GM12878 (cell line): Measurements from ENCODE around the gene DAB2IP. TPM values are rescaled to one million over a fixed set of nuclear protein-coding genes. Genes with fewer than 3 reads are reported as not detected.

Experiments used
- ATAC-seq: fragments of 200-7000 bp; cut with Tn5 transposase; 3 replicates; pipeline ENCODE4 v1.9.1; 2020; ENCODE audit warnings: mild to moderate bottlenecking, moderate library complexity
- BruUV-seq: library from RNA; stranded (reverse); fragments of 400-500 nt; replicated peaks from 2 replicates; lab custom pipeline; 2021; lab: Mats Ljungman, UMichigan
- CTCF ChIA-PET: fragments of 300-600 bp; sonication (Branson Sonifier 250); formaldehyde crosslinking; extraction: SDS; loops from one replicate; lab custom pipeline; 2021; ENCODE audit warnings: inconsistent platforms; lab: Yijun Ruan, JAX
- POLR2A ChIA-PET: fragments of 350-600 bp; formaldehyde crosslinking; extraction: SDS; loops from one replicate; lab custom pipeline; 2021; ENCODE audit warnings: inconsistent platforms; lab: Charles Lee
- RAD21 ChIA-PET: fragments of 300-600 bp; sonication (Branson Sonifier 250); formaldehyde crosslinking; loops from one replicate; lab custom pipeline; 2023; ENCODE audit warnings: antibody characterized with exemption; ENCODE audit not compliant: unreplicated experiment; lab: Charles Lee
- SMC1A ChIA-PET: fragments of 300-600 bp; sonication (Branson Sonifier 250); formaldehyde crosslinking; loops from one replicate; lab custom pipeline; 2023; ENCODE audit not compliant: unreplicated experiment, uncharacterized antibody; lab: Charles Lee
- DNase-seq: peaks from one replicate; pipeline ENCODE4 v3.0.0-alpha.2; 2011; ENCODE audit warnings: low read depth, low spot score
- FAIRE-seq: peaks from 3 replicates; lab custom pipeline; 2011; peaks lifted over from hg19 to GRCh38; lab: Jason Lieb, UNC
- H2AFZ ChIP-seq: 2 replicates; pipeline ENCODE4 v1.6.0; 2011; ENCODE audit warnings: low read depth, low read length, control low read depth; ENCODE audit not compliant: control insufficient read depth
- H3K27ac ChIP-seq: 2 replicates; pipeline ENCODE4 v1.5.1; 2011; ENCODE audit warnings: control low read depth; ENCODE audit not compliant: control insufficient read depth, insufficient read depth
- H3K27me3 ChIP-seq, 2 experiments: replicated peaks in 1 of 2; 2 replicates each; pipeline versions ENCODE4 v1.6.0 to v1.6.1; 2011; ENCODE audit warnings: low read length in 1 of 2; ENCODE audit not compliant: control insufficient read depth in 2 of 2, insufficient read depth in 2 of 2
- H3K36me3 ChIP-seq, 2 experiments: 2 replicates each; pipeline ENCODE4 v1.5.1; 2011; ENCODE audit warnings: low read length in 1 of 2; ENCODE audit not compliant: control insufficient read depth in 2 of 2, insufficient read depth in 2 of 2
- H3K4me1 ChIP-seq: 2 replicates; pipeline ENCODE4 v1.6.1; 2011; ENCODE audit warnings: mild to moderate bottlenecking, low read length, moderate library complexity, mixed read lengths; ENCODE audit not compliant: control insufficient read depth, insufficient read depth
- H3K4me2 ChIP-seq: 2 replicates; pipeline ENCODE4 v1.6.0; 2011; ENCODE audit warnings: control low read depth; ENCODE audit not compliant: control insufficient read depth, insufficient read depth
- H3K4me3 ChIP-seq: fragments of 200-600 bp; sonication (generic); 2 replicates; pipeline ENCODE4 v1.5.1; 2016
- H3K79me2 ChIP-seq: 2 replicates; pipeline ENCODE4 v1.6.0; 2011; ENCODE audit warnings: low read length; ENCODE audit not compliant: control insufficient read depth, insufficient read depth
- H3K9ac ChIP-seq: 2 replicates; pipeline ENCODE4 v1.8.0; 2011; ENCODE audit warnings: low read length, control low read depth, mixed read lengths; ENCODE audit not compliant: control insufficient read depth, insufficient read depth
- H3K9me3 ChIP-seq: replicated peaks from 3 replicates; pipeline ENCODE4 v1.5.1; 2011; ENCODE audit warnings: mild to moderate bottlenecking, low read length; ENCODE audit not compliant: control insufficient read depth, insufficient read depth
- H4K20me1 ChIP-seq: 2 replicates; pipeline ENCODE4 v1.6.0; 2011; ENCODE audit not compliant: control insufficient read depth, insufficient read depth
- CHD1 ChIP-seq: IDR thresholded peaks from 2 replicates; pipeline ENCODE4 v1.6.1; 2012; ENCODE audit warnings: low read depth, low read length, improper control_type of control experiment
- DPF2 ChIP-seq: fragments of 450-650 bp; IDR thresholded peaks from 2 replicates; pipeline ENCODE4 v1.6.1; 2017; ENCODE audit warnings: mild to moderate bottlenecking
- ESRRA ChIP-seq: IDR thresholded peaks from 2 replicates; pipeline ENCODE4 v1.6.1; 2012; ENCODE audit warnings: mild to moderate bottlenecking, low read length, improper control_type of control experiment
- EZH2 ChIP-seq: IDR thresholded peaks from 2 replicates; pipeline ENCODE4 v1.6.1; 2012; ENCODE audit warnings: low read depth, mild to moderate bottlenecking, control low read depth, inconsistent platforms, low read length, borderline replicate concordance; ENCODE audit not compliant: control insufficient read depth
- MXI1 ChIP-seq: fragments of 150-350 bp; IDR thresholded peaks from 2 replicates; pipeline ENCODE4 v1.6.1; 2011; ENCODE audit warnings: low read depth, mild to moderate bottlenecking, inconsistent platforms, low read length, improper control_type of control experiment
- NKRF ChIP-seq: fragments of 450-650 bp; conservative IDR thresholded peaks from 2 replicates; pipeline ENCODE4 v1.6.1; 2017; ENCODE audit warnings: mild to moderate bottlenecking, moderate library complexity
- POLR2AphosphoS2 ChIP-seq: IDR thresholded peaks from 2 replicates; pipeline ENCODE4 v1.6.1; 2011; ENCODE audit warnings: low read depth, mild to moderate bottlenecking, low read length, improper control_type of control experiment, moderate library complexity
- RAD21 ChIP-seq: IDR thresholded peaks from 2 replicates; pipeline ENCODE4 v1.6.1; 2011; ENCODE audit warnings: mild to moderate bottlenecking, low read depth, low read length, moderate library complexity; ENCODE audit not compliant: insufficient read depth
- SMARCA5 ChIP-seq: fragments of 450-650 bp; IDR thresholded peaks from 2 replicates; pipeline ENCODE4 v1.6.1; 2017; ENCODE audit warnings: mild to moderate bottlenecking
- WRNIP1 ChIP-seq: IDR thresholded peaks from 2 replicates; pipeline ENCODE4 v1.6.1; 2011; ENCODE audit warnings: low read depth, low read length, improper control_type of control experiment, borderline replicate concordance
- WGBS: methylation state at CpG from one replicate; pipeline ENCODE4 v1.1.6; 2016; ENCODE audit warnings: low lambda C conversion rate; ENCODE audit not compliant: insufficient replicate concordance, insufficient coverage; ENCODE audit errors: missing lambda C conversion rate; 5-methylcytosine and 5-hydroxymethylcytosine counted together
- in situ Hi-C: fragments of 300-500 bp; cut with MboI; formaldehyde crosslinking; loops from 9 replicates; pipeline ENCODE4 v1.14.3; 2018; ENCODE audit warnings: mixed read lengths
- intact Hi-C: fragments of 100-400 bp; cut with micrococcal nuclease; formaldehyde crosslinking; loops from one replicate; pipeline ENCODE4 v1.14.2; 2022; ENCODE audit not compliant: unreplicated experiment
- polyA plus RNA-seq, 11 experiments: library from polyadenylated mRNA; depleted of rRNA in 4 of 11; unstranded in 6 of 11; stranded (reverse) in 5 of 11; fragments of >200 nt; fragmentation: Nextera tagmentation in 4 of 11; fragmentation: Illumina TruSeq in 1 of 11; extraction: Ambion mirVana in 4 of 11; extraction: Trizol in 1 of 11; gene quantifications; 1 replicate in 1 of 11; 2 replicates in 10 of 11; pipeline versions ENCODE4 v1.2.1 to v1.2.3, GENCODE V29; 2011 to 2016; ENCODE audit warnings: inconsistent platforms in 2 of 11, missing spikeins in 2 of 11, low read depth in 1 of 11
- total RNA-seq, 4 experiments: library from RNA; depleted of rRNA in 3 of 4; stranded (reverse); fragments of >200 nt in 3 of 4; fragmentation: Illumina TruSeq in 1 of 4; extraction: Trizol in 1 of 4; gene quantifications; 2 replicates each; pipeline versions ENCODE4 v1.2.1 to v1.2.3, GENCODE V29; 2013 to 2021
- TF ChIP-seq, protein P1 (sequence below): IDR thresholded peaks from 2 replicates; pipeline ENCODE4 v1.6.1; 2012; ENCODE audit warnings: low read depth, low read length, improper control_type of control experiment
- TF ChIP-seq, protein P2 (sequence below), 3 experiments: IDR thresholded peaks in 2 of 3; conservative IDR thresholded peaks in 1 of 3; 2 replicates each; pipeline ENCODE4 v1.5.1; 2011; ENCODE audit warnings: low read depth in 3 of 3, low read length in 3 of 3, mild to moderate bottlenecking in 3 of 3, control low read depth in 2 of 3, moderate library complexity in 2 of 3, inconsistent platforms in 1 of 3, mixed read lengths in 1 of 3; ENCODE audit not compliant: control insufficient read depth in 2 of 3, insufficient read depth in 1 of 3; ENCODE audit errors: extremely low read depth in 1 of 3

DAB2IP gene
- total and polyA plus RNA-seq, 10 of the 15 experiments (the other 5 are each of a cell fraction or from before 2014, with no cell fraction given), result 0.03 to 0.38 (median 0.14) TPM; not detected in 6

DNA sequence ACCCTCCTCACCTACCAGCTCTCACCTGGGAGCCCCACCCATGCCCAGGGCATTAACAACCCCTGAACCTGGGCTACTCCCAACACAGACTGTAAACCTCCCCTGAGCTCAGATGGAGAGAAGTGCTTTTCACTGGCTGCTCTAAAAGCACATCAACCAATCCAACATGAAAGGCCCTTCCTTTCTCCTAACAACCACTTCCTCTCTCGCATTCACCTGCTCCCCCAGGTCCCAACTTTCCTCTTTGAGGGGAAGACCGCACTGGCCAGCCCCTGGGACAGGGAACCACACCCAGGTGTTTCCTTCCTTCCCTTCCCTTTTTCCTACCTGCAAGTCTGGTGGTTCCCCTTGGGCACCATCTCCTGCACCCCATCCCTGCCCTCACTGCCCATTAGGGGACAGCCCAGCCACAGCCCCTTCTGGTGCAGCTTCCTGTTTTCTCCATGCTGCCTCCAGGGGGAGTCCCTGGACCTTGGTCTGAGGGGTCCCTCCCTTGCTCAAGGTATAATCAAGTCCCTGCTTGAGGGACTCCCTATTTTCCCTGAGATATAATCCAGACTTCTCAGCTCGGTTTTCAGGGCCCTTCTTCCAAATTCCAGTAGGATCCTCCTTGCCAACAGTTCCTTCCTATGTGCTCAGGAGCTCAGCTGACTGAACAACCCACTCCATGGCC is 30.5 kb upstream of the DAB2IP start:
- SMC1A ChIA-PET, result interaction anchor here (2.0 kb wide), 1 partner anchor 63 kb away, joined by 7 read pairs; no protein-coding TSS in a partner anchor
- WGBS, result 0% methylated on average over 3 of the region's 3 CpGs
- peak; percentile 74 for ATAC-seq

More for the DNA sequence above, 30.5 kb upstream of the DAB2IP start:
- intact Hi-C loops (no loop called here), in situ Hi-C loops (no loop called here)
- ChIA-PET RAD21 (interaction anchor here (1.3 kb wide), 1 partner anchor 63 kb away, joined by 4 read pairs; no protein-coding TSS in a partner anchor), POLR2A (no interaction called here), CTCF (interaction anchor here (1.4 kb wide), 1 partner anchor 9 kb away, joined by 4 read pairs; no protein-coding TSS in a partner anchor)
- Histone ChIP-seq H2AFZ (no peak overlapping the region), H3K27me3 (no peaks in the 10 kb centered on the region; a peak in 2 of 4 replicates), H3K9me3 (no peaks in the 10 kb centered on the region), H3K36me3 (no peaks in the 10 kb centered on the region), H4K20me1 (no peaks in the 10 kb centered on the region), H3K4me3 (no peak overlapping the region), H3K4me2 (no peak overlapping the region), H3K79me2 (no peaks in the 10 kb centered on the region), H3K27ac (no peak overlapping the region), H3K9ac (no peak overlapping the region), H3K4me1 (no peaks in the 10 kb centered on the region; the same call in 1 of the 2 replicates)
- no TSS peak for BruUV-seq
- FAIRE-seq, result no peak
- TF ChIP-seq NKRF, result no peak
- TF ChIP-seq WRNIP1, result no peak
- TF ChIP-seq EZH2, result no peak
- TF ChIP-seq SMARCA5, result no peak
- peak; percentile 40 for TF ChIP-seq RAD21
- TF ChIP-seq, protein P1, sequence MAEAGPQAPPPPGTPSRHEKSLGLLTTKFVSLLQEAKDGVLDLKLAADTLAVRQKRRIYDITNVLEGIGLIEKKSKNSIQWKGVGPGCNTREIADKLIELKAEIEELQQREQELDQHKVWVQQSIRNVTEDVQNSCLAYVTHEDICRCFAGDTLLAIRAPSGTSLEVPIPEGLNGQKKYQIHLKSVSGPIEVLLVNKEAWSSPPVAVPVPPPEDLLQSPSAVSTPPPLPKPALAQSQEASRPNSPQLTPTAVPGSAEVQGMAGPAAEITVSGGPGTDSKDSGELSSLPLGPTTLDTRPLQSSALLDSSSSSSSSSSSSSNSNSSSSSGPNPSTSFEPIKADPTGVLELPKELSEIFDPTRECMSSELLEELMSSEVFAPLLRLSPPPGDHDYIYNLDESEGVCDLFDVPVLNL, result no peak
- no peak for TF ChIP-seq ESRRA
- TF ChIP-seq MXI1, result no peak
- TF ChIP-seq CHD1, result no peak
- TF ChIP-seq POLR2AphosphoS2, result no peak
- TF ChIP-seq DPF2, result no peak
- TF ChIP-seq, protein P2, sequence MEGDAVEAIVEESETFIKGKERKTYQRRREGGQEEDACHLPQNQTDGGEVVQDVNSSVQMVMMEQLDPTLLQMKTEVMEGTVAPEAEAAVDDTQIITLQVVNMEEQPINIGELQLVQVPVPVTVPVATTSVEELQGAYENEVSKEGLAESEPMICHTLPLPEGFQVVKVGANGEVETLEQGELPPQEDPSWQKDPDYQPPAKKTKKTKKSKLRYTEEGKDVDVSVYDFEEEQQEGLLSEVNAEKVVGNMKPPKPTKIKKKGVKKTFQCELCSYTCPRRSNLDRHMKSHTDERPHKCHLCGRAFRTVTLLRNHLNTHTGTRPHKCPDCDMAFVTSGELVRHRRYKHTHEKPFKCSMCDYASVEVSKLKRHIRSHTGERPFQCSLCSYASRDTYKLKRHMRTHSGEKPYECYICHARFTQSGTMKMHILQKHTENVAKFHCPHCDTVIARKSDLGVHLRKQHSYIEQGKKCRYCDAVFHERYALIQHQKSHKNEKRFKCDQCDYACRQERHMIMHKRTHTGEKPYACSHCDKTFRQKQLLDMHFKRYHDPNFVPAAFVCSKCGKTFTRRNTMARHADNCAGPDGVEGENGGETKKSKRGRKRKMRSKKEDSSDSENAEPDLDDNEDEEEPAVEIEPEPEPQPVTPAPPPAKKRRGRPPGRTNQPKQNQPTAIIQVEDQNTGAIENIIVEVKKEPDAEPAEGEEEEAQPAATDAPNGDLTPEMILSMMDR (IDR thresholded peaks at IDR 0.05 in 2 of 3, conservative IDR thresholded peaks at IDR 0.05 in 1 of 3; ENCODE audit: control insufficient read depth in 2 of 3, extremely low read depth in 1 of 3, insufficient read depth in 1 of 3, low read depth in 3 of 3, low read length in 3 of 3), result peak; percentile 28 to 51 (median 43); a peak in 5 of 6 replicates
- DNase-seq, result no peak
